ENCODE data around the gene RSAD2. TPM values are rescaled to one million over a fixed set of nuclear protein-coding genes. Genes with fewer than 3 reads are reported as not detected.

The RSAD2 gene
- total and polyA plus RNA-seq, 2 experiments from 2014 or later: 0.10 TPM; not detected in 1

DNA sequence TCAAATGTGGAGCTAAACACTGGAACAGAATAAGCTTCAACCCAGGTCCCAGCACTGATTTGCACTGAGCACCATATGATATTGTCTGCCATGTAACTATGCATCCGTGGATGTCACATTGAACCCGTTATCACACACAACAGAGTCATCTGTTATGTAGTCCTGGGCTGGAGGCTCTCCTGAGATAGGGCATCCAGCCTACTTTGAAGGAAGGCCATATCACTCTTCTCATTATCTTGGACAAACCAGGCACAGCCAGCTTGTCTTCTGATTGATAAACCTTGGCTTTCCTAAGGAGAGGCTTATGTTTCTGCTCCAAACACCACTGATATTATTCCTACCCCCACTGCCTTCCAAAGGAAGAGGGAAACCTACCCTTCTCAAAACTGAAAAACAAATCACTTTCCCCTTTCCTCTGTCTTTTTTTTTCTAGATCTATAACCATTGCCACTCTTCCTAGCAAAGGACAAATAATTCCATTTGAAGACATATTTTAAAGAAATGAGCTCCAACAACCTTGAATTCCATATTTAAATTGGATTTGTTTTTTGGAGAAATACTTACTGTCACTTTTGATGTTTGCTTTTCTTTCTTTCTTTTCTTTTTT lies 16.4 kb downstream of the RSAD2 start:
- Mint-ChIP-seq H3K9me3 (no peaks in the 10 kb centered on the region), H3K4me3 (no peak overlapping the region), H3K36me3 (ENCODE audit: low read depth) (no peaks in the 10 kb centered on the region), H3K27ac (no peak overlapping the region), H3K27me3 (ENCODE audit: insufficient read depth, low read depth, poor library complexity) (peaks cover 3% of the 10 kb centered on the region), H3K4me1 (no peaks in the 10 kb centered on the region; the same call in 2 of the 3 replicates)
- no peak overlapping the region for H2AFZ ChIP-seq
- H3K27me3 ChIP-seq (ENCODE audit: insufficient read depth): no peaks in the 10 kb centered on the region
- H3K36me3 ChIP-seq (ENCODE audit: insufficient read depth): no peaks in the 10 kb centered on the region
- H3K4me3 ChIP-seq: no peak overlapping the region
- H3F3A ChIP-seq (replicated peaks; ENCODE audit: low read depth): no peaks in the 10 kb centered on the region
- no peaks in the 10 kb centered on the region for H3K4me1 ChIP-seq (ENCODE audit: insufficient read depth)
- no peaks in the 10 kb centered on the region for H3K9me2 ChIP-seq (ENCODE audit: insufficient read depth)
- H3K27ac ChIP-seq (ENCODE audit: low read depth): no peak overlapping the region
- no peak overlapping the region for H3K4me2 ChIP-seq
- TF ChIP-seq, protein P1, sequence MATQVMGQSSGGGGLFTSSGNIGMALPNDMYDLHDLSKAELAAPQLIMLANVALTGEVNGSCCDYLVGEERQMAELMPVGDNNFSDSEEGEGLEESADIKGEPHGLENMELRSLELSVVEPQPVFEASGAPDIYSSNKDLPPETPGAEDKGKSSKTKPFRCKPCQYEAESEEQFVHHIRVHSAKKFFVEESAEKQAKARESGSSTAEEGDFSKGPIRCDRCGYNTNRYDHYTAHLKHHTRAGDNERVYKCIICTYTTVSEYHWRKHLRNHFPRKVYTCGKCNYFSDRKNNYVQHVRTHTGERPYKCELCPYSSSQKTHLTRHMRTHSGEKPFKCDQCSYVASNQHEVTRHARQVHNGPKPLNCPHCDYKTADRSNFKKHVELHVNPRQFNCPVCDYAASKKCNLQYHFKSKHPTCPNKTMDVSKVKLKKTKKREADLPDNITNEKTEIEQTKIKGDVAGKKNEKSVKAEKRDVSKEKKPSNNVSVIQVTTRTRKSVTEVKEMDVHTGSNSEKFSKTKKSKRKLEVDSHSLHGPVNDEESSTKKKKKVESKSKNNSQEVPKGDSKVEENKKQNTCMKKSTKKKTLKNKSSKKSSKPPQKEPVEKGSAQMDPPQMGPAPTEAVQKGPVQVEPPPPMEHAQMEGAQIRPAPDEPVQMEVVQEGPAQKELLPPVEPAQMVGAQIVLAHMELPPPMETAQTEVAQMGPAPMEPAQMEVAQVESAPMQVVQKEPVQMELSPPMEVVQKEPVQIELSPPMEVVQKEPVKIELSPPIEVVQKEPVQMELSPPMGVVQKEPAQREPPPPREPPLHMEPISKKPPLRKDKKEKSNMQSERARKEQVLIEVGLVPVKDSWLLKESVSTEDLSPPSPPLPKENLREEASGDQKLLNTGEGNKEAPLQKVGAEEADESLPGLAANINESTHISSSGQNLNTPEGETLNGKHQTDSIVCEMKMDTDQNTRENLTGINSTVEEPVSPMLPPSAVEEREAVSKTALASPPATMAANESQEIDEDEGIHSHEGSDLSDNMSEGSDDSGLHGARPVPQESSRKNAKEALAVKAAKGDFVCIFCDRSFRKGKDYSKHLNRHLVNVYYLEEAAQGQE (IDR thresholded peaks at IDR 0.05; ENCODE audit: unreplicated experiment): no peak
- TF ChIP-seq, protein P2, sequence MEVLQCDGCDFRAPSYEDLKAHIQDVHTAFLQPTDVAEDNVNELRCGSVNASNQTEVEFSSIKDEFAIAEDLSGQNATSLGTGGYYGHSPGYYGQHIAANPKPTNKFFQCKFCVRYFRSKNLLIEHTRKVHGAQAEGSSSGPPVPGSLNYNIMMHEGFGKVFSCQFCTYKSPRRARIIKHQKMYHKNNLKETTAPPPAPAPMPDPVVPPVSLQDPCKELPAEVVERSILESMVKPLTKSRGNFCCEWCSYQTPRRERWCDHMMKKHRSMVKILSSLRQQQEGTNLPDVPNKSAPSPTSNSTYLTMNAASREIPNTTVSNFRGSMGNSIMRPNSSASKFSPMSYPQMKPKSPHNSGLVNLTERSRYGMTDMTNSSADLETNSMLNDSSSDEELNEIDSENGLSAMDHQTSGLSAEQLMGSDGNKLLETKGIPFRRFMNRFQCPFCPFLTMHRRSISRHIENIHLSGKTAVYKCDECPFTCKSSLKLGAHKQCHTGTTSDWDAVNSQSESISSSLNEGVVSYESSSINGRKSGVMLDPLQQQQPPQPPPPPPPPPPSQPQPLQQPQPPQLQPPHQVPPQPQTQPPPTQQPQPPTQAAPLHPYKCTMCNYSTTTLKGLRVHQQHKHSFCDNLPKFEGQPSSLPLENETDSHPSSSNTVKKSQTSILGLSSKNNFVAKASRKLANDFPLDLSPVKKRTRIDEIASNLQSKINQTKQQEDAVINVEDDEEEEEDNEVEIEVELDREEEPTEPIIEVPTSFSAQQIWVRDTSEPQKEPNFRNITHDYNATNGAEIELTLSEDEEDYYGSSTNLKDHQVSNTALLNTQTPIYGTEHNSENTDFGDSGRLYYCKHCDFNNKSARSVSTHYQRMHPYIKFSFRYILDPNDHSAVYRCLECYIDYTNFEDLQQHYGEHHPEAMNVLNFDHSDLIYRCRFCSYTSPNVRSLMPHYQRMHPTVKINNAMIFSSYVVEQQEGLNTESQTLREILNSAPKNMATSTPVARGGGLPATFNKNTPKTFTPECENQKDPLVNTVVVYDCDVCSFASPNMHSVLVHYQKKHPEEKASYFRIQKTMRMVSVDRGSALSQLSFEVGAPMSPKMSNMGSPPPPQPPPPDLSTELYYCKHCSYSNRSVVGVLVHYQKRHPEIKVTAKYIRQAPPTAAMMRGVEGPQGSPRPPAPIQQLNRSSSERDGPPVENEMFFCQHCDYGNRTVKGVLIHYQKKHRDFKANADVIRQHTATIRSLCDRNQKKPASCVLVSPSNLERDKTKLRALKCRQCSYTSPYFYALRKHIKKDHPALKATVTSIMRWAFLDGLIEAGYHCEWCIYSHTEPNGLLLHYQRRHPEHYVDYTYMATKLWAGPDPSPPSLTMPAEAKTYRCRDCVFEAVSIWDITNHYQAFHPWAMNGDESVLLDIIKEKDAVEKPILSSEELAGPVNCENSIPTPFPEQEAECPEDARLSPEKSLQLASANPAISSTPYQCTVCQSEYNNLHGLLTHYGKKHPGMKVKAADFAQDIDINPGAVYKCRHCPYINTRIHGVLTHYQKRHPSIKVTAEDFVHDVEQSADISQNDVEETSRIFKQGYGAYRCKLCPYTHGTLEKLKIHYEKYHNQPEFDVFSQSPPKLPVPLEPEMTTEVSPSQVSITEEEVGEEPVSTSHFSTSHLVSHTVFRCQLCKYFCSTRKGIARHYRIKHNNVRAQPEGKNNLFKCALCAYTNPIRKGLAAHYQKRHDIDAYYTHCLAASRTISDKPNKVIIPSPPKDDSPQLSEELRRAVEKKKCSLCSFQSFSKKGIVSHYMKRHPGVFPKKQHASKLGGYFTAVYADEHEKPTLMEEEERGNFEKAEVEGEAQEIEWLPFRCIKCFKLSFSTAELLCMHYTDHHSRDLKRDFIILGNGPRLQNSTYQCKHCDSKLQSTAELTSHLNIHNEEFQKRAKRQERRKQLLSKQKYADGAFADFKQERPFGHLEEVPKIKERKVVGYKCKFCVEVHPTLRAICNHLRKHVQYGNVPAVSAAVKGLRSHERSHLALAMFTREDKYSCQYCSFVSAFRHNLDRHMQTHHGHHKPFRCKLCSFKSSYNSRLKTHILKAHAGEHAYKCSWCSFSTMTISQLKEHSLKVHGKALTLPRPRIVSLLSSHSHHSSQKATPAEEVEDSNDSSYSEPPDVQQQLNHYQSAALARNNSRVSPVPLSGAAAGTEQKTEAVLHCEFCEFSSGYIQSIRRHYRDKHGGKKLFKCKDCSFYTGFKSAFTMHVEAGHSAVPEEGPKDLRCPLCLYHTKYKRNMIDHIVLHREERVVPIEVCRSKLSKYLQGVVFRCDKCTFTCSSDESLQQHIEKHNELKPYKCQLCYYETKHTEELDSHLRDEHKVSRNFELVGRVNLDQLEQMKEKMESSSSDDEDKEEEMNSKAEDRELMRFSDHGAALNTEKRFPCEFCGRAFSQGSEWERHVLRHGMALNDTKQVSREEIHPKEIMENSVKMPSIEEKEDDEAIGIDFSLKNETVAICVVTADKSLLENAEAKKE (CRISPR knock-in tag; IDR thresholded peaks at IDR 0.05): no peak
- TF ChIP-seq ZNF114 (CRISPR knock-in tag; IDR thresholded peaks at IDR 0.05): no peak
- TF ChIP-seq EZH2phosphoT487 (IDR thresholded peaks at IDR 0.05; ENCODE audit: unreplicated experiment): no peak
- TF ChIP-seq, protein P3, sequence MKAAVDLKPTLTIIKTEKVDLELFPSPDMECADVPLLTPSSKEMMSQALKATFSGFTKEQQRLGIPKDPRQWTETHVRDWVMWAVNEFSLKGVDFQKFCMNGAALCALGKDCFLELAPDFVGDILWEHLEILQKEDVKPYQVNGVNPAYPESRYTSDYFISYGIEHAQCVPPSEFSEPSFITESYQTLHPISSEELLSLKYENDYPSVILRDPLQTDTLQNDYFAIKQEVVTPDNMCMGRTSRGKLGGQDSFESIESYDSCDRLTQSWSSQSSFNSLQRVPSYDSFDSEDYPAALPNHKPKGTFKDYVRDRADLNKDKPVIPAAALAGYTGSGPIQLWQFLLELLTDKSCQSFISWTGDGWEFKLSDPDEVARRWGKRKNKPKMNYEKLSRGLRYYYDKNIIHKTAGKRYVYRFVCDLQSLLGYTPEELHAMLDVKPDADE (IDR thresholded peaks at IDR 0.05): no peak
- ATAC-seq (no peak), DNase-seq (ENCODE audit: low spot score) (no peak)
- H4K20me1 ChIP-seq (replicated peaks; ENCODE audit: insufficient read depth): no peaks in the 10 kb centered on the region
- no peaks in the 10 kb centered on the region for H3K79me2 ChIP-seq (replicated peaks; ENCODE audit: insufficient read depth)
